Hepatocyte (in vitro differentiated cells): Measurements from ENCODE around the gene DCUN1D1.

Source experiments
- EZH2 ChIP-seq: fragments of 200-600 bp; sonication (generic); IDR thresholded peaks from 2 replicates; pipeline ENCODE4 v1.6.1; 2016; ENCODE audit warnings: antibody characterized with exemption, mild to moderate bottlenecking, borderline replicate concordance
- EZH2phosphoT487 ChIP-seq: fragments of 200-600 bp; sonication (generic); IDR thresholded peaks from one replicate; pipeline ENCODE4 v1.6.1; 2018; ENCODE audit warnings: antibody characterized with exemption, mild to moderate bottlenecking, low read depth, moderate library complexity; ENCODE audit not compliant: unreplicated experiment, severe bottlenecking
- TF ChIP-seq, protein P1 (sequence below): fragments of 200-600 bp; sonication (generic); IDR thresholded peaks from 2 replicates; pipeline ENCODE4 v1.5.1; 2016; ENCODE audit warnings: antibody characterized with exemption, mild to moderate bottlenecking; ENCODE audit not compliant: poor library complexity

DNA sequence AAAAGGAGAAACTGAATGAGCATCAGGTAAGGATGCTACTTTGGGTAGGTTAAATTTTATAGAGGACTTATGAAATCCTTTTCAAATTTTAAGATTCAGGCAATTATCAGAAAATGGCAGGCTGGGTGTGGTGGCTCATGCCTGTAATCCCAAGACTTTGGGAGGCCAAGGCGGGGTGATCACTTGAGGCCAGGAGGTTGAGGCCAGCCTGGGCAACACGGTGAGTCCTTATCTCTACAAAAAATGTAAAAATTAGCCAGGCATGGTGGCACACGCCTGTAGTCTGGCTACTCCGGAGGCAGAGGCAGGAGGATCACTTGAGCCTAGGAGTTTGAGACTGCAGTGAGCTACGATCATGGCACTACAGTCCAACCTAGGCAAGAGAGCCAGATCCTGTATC lies 23.1 kb downstream of the DCUN1D1 start:
- TF ChIP-seq, protein P1, sequence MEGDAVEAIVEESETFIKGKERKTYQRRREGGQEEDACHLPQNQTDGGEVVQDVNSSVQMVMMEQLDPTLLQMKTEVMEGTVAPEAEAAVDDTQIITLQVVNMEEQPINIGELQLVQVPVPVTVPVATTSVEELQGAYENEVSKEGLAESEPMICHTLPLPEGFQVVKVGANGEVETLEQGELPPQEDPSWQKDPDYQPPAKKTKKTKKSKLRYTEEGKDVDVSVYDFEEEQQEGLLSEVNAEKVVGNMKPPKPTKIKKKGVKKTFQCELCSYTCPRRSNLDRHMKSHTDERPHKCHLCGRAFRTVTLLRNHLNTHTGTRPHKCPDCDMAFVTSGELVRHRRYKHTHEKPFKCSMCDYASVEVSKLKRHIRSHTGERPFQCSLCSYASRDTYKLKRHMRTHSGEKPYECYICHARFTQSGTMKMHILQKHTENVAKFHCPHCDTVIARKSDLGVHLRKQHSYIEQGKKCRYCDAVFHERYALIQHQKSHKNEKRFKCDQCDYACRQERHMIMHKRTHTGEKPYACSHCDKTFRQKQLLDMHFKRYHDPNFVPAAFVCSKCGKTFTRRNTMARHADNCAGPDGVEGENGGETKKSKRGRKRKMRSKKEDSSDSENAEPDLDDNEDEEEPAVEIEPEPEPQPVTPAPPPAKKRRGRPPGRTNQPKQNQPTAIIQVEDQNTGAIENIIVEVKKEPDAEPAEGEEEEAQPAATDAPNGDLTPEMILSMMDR, result no peak
- TF ChIP-seq EZH2 (no peak), EZH2phosphoT487 (no peak)
